ENCODE measurements around the gene BABAM2. TPM values are rescaled to one million over a fixed set of nuclear protein-coding genes. Genes with fewer than 3 reads are reported as not detected.

The BABAM2 gene
- total RNA-seq, 2 experiments from 2014 or later, result 66.8 to 68.4 TPM

- CTCF ChIA-PET, result no interaction called here
- no peaks in the 10 kb centered on the region for H3K4me1 Mint-ChIP-seq (ENCODE audit: low read depth)
- no peak overlapping the region for H3K4me3 Mint-ChIP-seq
- no peaks in the 10 kb centered on the region for H3K9me3 Mint-ChIP-seq
- H3K27ac Mint-ChIP-seq, result no peak overlapping the region
- ATAC-seq (no peak), DNase-seq (no peak)
- H3K36me3 Mint-ChIP-seq (ENCODE audit: low read depth), result peaks cover 22% of the 10 kb centered on the region
- TF ChIP-seq CTCF (IDR thresholded peaks at IDR 0.05), result no peak
- POLR2A ChIA-PET, result no interaction called here
- no peaks in the 10 kb centered on the region for H3K27me3 Mint-ChIP-seq
- intact Hi-C loops (cut with micrococcal nuclease), result no loop called here
Measured at GRCh38 chr2:28148000-28148399, 257.5 kb downstream of the BABAM2 start.

- ATAC-seq (no peak), DNase-seq (no peak)
- intact Hi-C loops (cut with micrococcal nuclease), result no loop called here
- Mint-ChIP-seq H3K27me3 (no peaks in the 10 kb centered on the region), H3K27ac (no peak overlapping the region), H3K4me1 (ENCODE audit: low read depth) (no peaks in the 10 kb centered on the region), H3K9me3 (no peaks in the 10 kb centered on the region), H3K36me3 (ENCODE audit: low read depth) (peaks cover 22% of the 10 kb centered on the region), H3K4me3 (no peak overlapping the region)
- POLR2A ChIA-PET, result no interaction called here
- CTCF ChIA-PET, result interaction anchor here (1.0 to 1.2 kb wide), 2 partner anchors 13 to 24 kb away, joined by 3 read pairs; no protein-coding TSS in a partner anchor
- TF ChIP-seq CTCF (IDR thresholded peaks at IDR 0.05), result no peak
Measured at GRCh38 chr2:28148566-28148965, 258.0 kb downstream of the BABAM2 start.

GRCh38 chr2:28150236-28150915 is 259.8 kb downstream of the BABAM2 start:
- Mint-ChIP-seq H3K27ac (no peak overlapping the region), H3K4me1 (ENCODE audit: low read depth) (no peaks in the 10 kb centered on the region), H3K9me3 (peaks cover 3% of the 10 kb centered on the region), H3K36me3 (ENCODE audit: low read depth) (peaks cover 35% of the 10 kb centered on the region), H3K4me3 (no peak overlapping the region), H3K27me3 (no peaks in the 10 kb centered on the region)
- CTCF ChIA-PET, result interaction anchor here (0.9 kb wide), 1 partner anchor 8 kb away, joined by 3 read pairs; no protein-coding TSS in a partner anchor
- DNase-seq (no peak), ATAC-seq (no peak)
- TF ChIP-seq CTCF (IDR thresholded peaks at IDR 0.05), result no peak
- POLR2A ChIA-PET, result interaction anchor here (0.8 kb wide), 1 partner anchor 115 kb away, joined by 3 read pairs; no protein-coding TSS in a partner anchor
- intact Hi-C loops (cut with micrococcal nuclease), result no loop called here

- CTCF ChIA-PET, result no interaction called here
Measured at GRCh38 chr2:28150994-28151393, 260.5 kb downstream of the BABAM2 start.

More at GRCh38 chr2:28150994-28151393, 260.5 kb downstream of the BABAM2 start:
- H3K27me3 Mint-ChIP-seq, result no peaks in the 10 kb centered on the region
- DNase-seq (no peak), ATAC-seq (no peak)
- no peak overlapping the region for H3K4me3 Mint-ChIP-seq
- H3K4me1 Mint-ChIP-seq (ENCODE audit: low read depth), result no peaks in the 10 kb centered on the region
- peaks cover 41% of the 10 kb centered on the region for H3K36me3 Mint-ChIP-seq (ENCODE audit: low read depth)
- POLR2A ChIA-PET, result no interaction called here
- intact Hi-C loops (cut with micrococcal nuclease), result no loop called here
- H3K9me3 Mint-ChIP-seq, result peaks cover 9% of the 10 kb centered on the region
- H3K27ac Mint-ChIP-seq, result no peak overlapping the region
- TF ChIP-seq CTCF (IDR thresholded peaks at IDR 0.05), result no peak
